DND-41 (cell line): Measurements from ENCODE around the gene SLC26A1.

Experiments used
- ATAC-seq: fragments of 200-7000 bp; cut with Tn5 transposase; 3 replicates; pipeline ENCODE4 v1.9.1; 2021; ENCODE audit warnings: low read depth; ENCODE audit not compliant: insufficient read depth
- DNase-seq: peaks from one replicate; pipeline ENCODE4 v3.0.0-alpha.2; 2020
- H2AFZ ChIP-seq: 2 replicates; pipeline ENCODE4 v1.6.0; 2012; ENCODE audit warnings: low read depth, low read length
- H3K27ac ChIP-seq: 2 replicates; pipeline ENCODE4 v1.5.1; 2012; ENCODE audit warnings: low read length, inconsistent platforms
- H3K27me3 ChIP-seq: fragments of 200-600 bp; sonication (generic); 2 replicates; pipeline ENCODE4 v1.6.0; 2012; ENCODE audit warnings: low read length, mild to moderate bottlenecking, inconsistent platforms; ENCODE audit not compliant: insufficient read depth, poor library complexity
- H3K36me3 ChIP-seq: 2 replicates; pipeline ENCODE4 v1.5.1; 2012; ENCODE audit warnings: low read length, inconsistent platforms; ENCODE audit not compliant: insufficient read depth
- H3K4me1 ChIP-seq: 2 replicates; pipeline ENCODE4 v1.5.1; 2012; ENCODE audit warnings: mild to moderate bottlenecking, low read length; ENCODE audit not compliant: insufficient read depth
- H3K4me2 ChIP-seq: 2 replicates; pipeline ENCODE4 v1.6.0; 2012; ENCODE audit warnings: mild to moderate bottlenecking, moderate library complexity, low read length, inconsistent platforms; ENCODE audit not compliant: insufficient read depth
- H3K4me3 ChIP-seq, 2 experiments: fragments of 200-600 bp in 1 of 2; shearing (Covaris generic) in 1 of 2; 2 replicates each; pipeline ENCODE4 v1.5.1; 2012 to 2016; ENCODE audit warnings: inconsistent platforms in 2 of 2, low read length in 2 of 2, mild to moderate bottlenecking in 2 of 2, low read depth in 1 of 2, moderate library complexity in 1 of 2
- H3K79me2 ChIP-seq: 2 replicates; pipeline ENCODE4 v1.6.0; 2012; ENCODE audit warnings: low read length, inconsistent platforms; ENCODE audit not compliant: insufficient read depth
- H3K9ac ChIP-seq: 2 replicates; pipeline ENCODE4 v1.6.0; 2012; ENCODE audit warnings: low read depth, mild to moderate bottlenecking, inconsistent platforms, low read length, moderate library complexity
- H3K9me3 ChIP-seq: 2 replicates; pipeline ENCODE4 v1.5.1; 2012; ENCODE audit warnings: low read length, moderate library complexity, mild to moderate bottlenecking, inconsistent platforms; ENCODE audit not compliant: insufficient read depth, severe bottlenecking
- H4K20me1 ChIP-seq: 2 replicates; pipeline ENCODE4 v1.6.0; 2012; ENCODE audit warnings: low read length; ENCODE audit not compliant: insufficient read depth
- CTCF ChIP-seq: IDR thresholded peaks from 2 replicates; pipeline ENCODE4 v1.5.1; 2012; ENCODE audit warnings: borderline replicate concordance, low read length, moderate library complexity, mild to moderate bottlenecking; ENCODE audit not compliant: poor library complexity, severe bottlenecking; ENCODE audit errors: extremely low read depth
- EZH2 ChIP-seq: IDR thresholded peaks from 3 replicates; pipeline ENCODE4 v1.6.1; 2012; ENCODE audit warnings: borderline replicate concordance, low read depth, mild to moderate bottlenecking, moderate library complexity, low read length, inconsistent platforms; ENCODE audit not compliant: severe bottlenecking

The SLC26A1 gene

GRCh38 chr4:958314-958665, 34.9 kb downstream of the SLC26A1 start:
- ATAC-seq (no peak; the same call in 2 of the 3 replicates), DNase-seq (no peak)

GRCh38 chr4:957581-958313, 35.5 kb downstream of the SLC26A1 start:
- H3K9ac ChIP-seq, result no peak overlapping the region
- ATAC-seq, result no peak; the same call in 2 of the 3 replicates
- no peaks in the 10 kb centered on the region for H3K9me3 ChIP-seq
- H2AFZ ChIP-seq, result no peak overlapping the region
- no peak for DNase-seq
- no peaks in the 10 kb centered on the region for H3K27me3 ChIP-seq
- H3K4me1 ChIP-seq, result no peaks in the 10 kb centered on the region
- no peaks in the 10 kb centered on the region for H3K79me2 ChIP-seq
- H3K36me3 ChIP-seq, result peaks cover 66% of the 10 kb centered on the region
- TF ChIP-seq EZH2 (no peak), CTCF (no peak)
- H4K20me1 ChIP-seq, result peaks cover 9% of the 10 kb centered on the region
- no peak overlapping the region for H3K4me2 ChIP-seq
- no peak overlapping the region for H3K4me3 ChIP-seq
- H3K27ac ChIP-seq, result no peak overlapping the region

More at GRCh38 chr4:958314-958665, 34.9 kb downstream of the SLC26A1 start:
- H4K20me1 ChIP-seq, result peaks cover 13% of the 10 kb centered on the region
- no peaks in the 10 kb centered on the region for H3K4me1 ChIP-seq
- H3K9me3 ChIP-seq, result no peaks in the 10 kb centered on the region
- no peak overlapping the region for H3K9ac ChIP-seq
- H3K4me2 ChIP-seq, result no peak overlapping the region
- H3K27me3 ChIP-seq, result no peaks in the 10 kb centered on the region
- no peaks in the 10 kb centered on the region for H3K79me2 ChIP-seq
- H2AFZ ChIP-seq, result no peak overlapping the region
- peaks cover 66% of the 10 kb centered on the region for H3K36me3 ChIP-seq
- H3K27ac ChIP-seq, result no peak overlapping the region
- H3K4me3 ChIP-seq, result no peak overlapping the region
- TF ChIP-seq CTCF (no peak), EZH2 (no peak)

- Histone ChIP-seq H3K79me2 (no peaks in the 10 kb centered on the region), H3K9ac (no peak overlapping the region), H3K4me2 (no peak overlapping the region), H3K4me1 (no peaks in the 10 kb centered on the region), H3K27ac (no peak overlapping the region), H3K27me3 (no peaks in the 10 kb centered on the region), H3K4me3 (no peak overlapping the region), H3K9me3 (no peaks in the 10 kb centered on the region), H2AFZ (no peak overlapping the region), H3K36me3 (peaks cover 63% of the 10 kb centered on the region), H4K20me1 (peaks cover 9% of the 10 kb centered on the region)
- TF ChIP-seq EZH2, result no peak
- no peak for TF ChIP-seq CTCF
- no peak for DNase-seq
- no peak for ATAC-seq
These were observed 36.0 kb downstream of the SLC26A1 start for GRCh38 chr4:957231-957580.
